HEK293 (cell line): ENCODE results near the gene SOX2.

Source experiments
- CTCF ChIA-PET: fragments of 350-600 bp; formaldehyde crosslinking; extraction: SDS; loops from one replicate; lab custom pipeline; 2021; ENCODE audit warnings: antibody characterized with exemption; lab: Yijun Ruan, JAX
- POLR2A ChIA-PET: fragments of 300-600 bp; formaldehyde crosslinking; extraction: SDS; loops from one replicate; lab custom pipeline; 2020; ENCODE audit warnings: antibody characterized with exemption, inconsistent platforms; lab: Yijun Ruan, JAX
- H3K27ac ChIP-seq: fragments of 200-500 bp; sonication (Bioruptor generic); 2 replicates; pipeline ENCODE4 v1.5.1; 2014; ENCODE audit warnings: low read depth, low read length, control low read depth, inconsistent platforms; ENCODE audit errors: extremely low read depth
- H3K36me3 ChIP-seq, 2 experiments: fragments of 200-500 bp in 1 of 2; sonication (Bioruptor generic) in 1 of 2; 1 replicate in 1 of 2; 2 replicates in 1 of 2; pipeline ENCODE4 v1.5.1; 2014 to 2017; ENCODE audit warnings: inconsistent platforms in 2 of 2, low read length in 2 of 2; ENCODE audit not compliant: control insufficient read depth in 2 of 2, insufficient read depth in 1 of 2
- H3K4me1 ChIP-seq: fragments of 200-500 bp; sonication (Bioruptor generic); 2 replicates; pipeline ENCODE4 v1.5.1; 2014; ENCODE audit warnings: mild to moderate bottlenecking, low read length, inconsistent platforms; ENCODE audit not compliant: control insufficient read depth, insufficient read depth
- H3K4me3 ChIP-seq: 2 replicates; pipeline ENCODE4 v1.5.1; 2011; ENCODE audit warnings: low read depth, mild to moderate bottlenecking, control low read depth, low read length, moderate library complexity
- H3K9me3 ChIP-seq: fragments of 200-500 bp; sonication (Bioruptor generic); 2 replicates; pipeline ENCODE4 v1.5.1; 2014; ENCODE audit warnings: low read depth, low read length, inconsistent platforms; ENCODE audit not compliant: control insufficient read depth, insufficient read depth
- BCL6B ChIP-seq: fragments of 450-650 bp; formaldehyde crosslinking; IDR thresholded peaks from 2 replicates; pipeline ENCODE4 v1.5.1; 2017; ENCODE audit warnings: missing biosample characterization, missing genetic modification characterization
- GLIS2 ChIP-seq: fragments of 450-650 bp; formaldehyde crosslinking; IDR thresholded peaks from 2 replicates; pipeline ENCODE4 v1.5.1; 2016; ENCODE audit warnings: missing biosample characterization, missing genetic modification characterization
- HOXA7 ChIP-seq: sonication (generic); formaldehyde crosslinking; IDR thresholded peaks from 2 replicates; pipeline ENCODE4 v1.8.1; 2022; ENCODE audit warnings: missing genetic modification reagents, borderline replicate concordance
- ZBTB10 ChIP-seq: fragments of 450-650 bp; formaldehyde crosslinking; IDR thresholded peaks from 2 replicates; pipeline ENCODE4 v1.5.1; 2016; ENCODE audit warnings: missing biosample characterization, missing genetic modification characterization
- ZBTB26 ChIP-seq: fragments of 450-650 bp; formaldehyde crosslinking; optimal IDR thresholded peaks from 2 replicates; pipeline ENCODE3; 2016; ENCODE audit warnings: missing biosample characterization, mild to moderate bottlenecking, missing genetic modification characterization
- ZEB2 ChIP-seq: fragments of 450-650 bp; formaldehyde crosslinking; IDR thresholded peaks from 2 replicates; pipeline ENCODE4 v1.5.1; 2016; ENCODE audit warnings: missing biosample characterization, missing genetic modification characterization
- ZFP37 ChIP-seq: fragments of 450-650 bp; formaldehyde crosslinking; IDR thresholded peaks from 2 replicates; pipeline ENCODE4 v1.5.1; 2016; ENCODE audit warnings: missing biosample characterization, missing genetic modification characterization
- ZNF10 ChIP-seq: fragments of 450-650 bp; formaldehyde crosslinking; IDR thresholded peaks from 2 replicates; pipeline ENCODE4 v1.5.1; 2017; ENCODE audit warnings: missing biosample characterization, missing genetic modification characterization
- ZNF184 ChIP-seq: fragments of 450-650 bp; IDR thresholded peaks from 2 replicates; pipeline ENCODE4 v1.5.1; 2018; ENCODE audit warnings: missing biosample characterization, mild to moderate bottlenecking, missing genetic modification characterization
- ZNF214 ChIP-seq: fragments of 450-650 bp; formaldehyde crosslinking; IDR thresholded peaks from 2 replicates; pipeline ENCODE4 v1.5.1; 2017; ENCODE audit warnings: missing biosample characterization, mild to moderate bottlenecking, missing genetic modification characterization, borderline replicate concordance
- ZNF26 ChIP-seq: fragments of 450-650 bp; formaldehyde crosslinking; IDR thresholded peaks from 2 replicates; pipeline ENCODE4 v1.5.1; 2016; ENCODE audit warnings: missing biosample characterization, missing genetic modification characterization
- ZNF488 ChIP-seq: fragments of 450-650 bp; formaldehyde crosslinking; IDR thresholded peaks from 2 replicates; pipeline ENCODE4 v1.5.1; 2016; ENCODE audit warnings: missing biosample characterization, missing genetic modification characterization
- ZNF529 ChIP-seq: fragments of 450-650 bp; formaldehyde crosslinking; IDR thresholded peaks from 2 replicates; pipeline ENCODE4 v1.5.1; 2017; ENCODE audit warnings: missing genetic modification characterization, missing biosample characterization; ENCODE audit not compliant: insufficient replicate concordance
- ZNF549 ChIP-seq: fragments of 450-650 bp; IDR thresholded peaks from 2 replicates; pipeline ENCODE4 v1.5.1; 2018; ENCODE audit warnings: missing biosample characterization, missing genetic modification characterization, mild to moderate bottlenecking, inconsistent platforms, moderate library complexity
- ZNF555 ChIP-seq: fragments of 450-650 bp; formaldehyde crosslinking; conservative IDR thresholded peaks from 2 replicates; pipeline ENCODE4 v1.5.1; 2017; ENCODE audit warnings: missing biosample characterization, mild to moderate bottlenecking, missing genetic modification characterization, inconsistent platforms
- ZNF623 ChIP-seq: fragments of 450-650 bp; formaldehyde crosslinking; IDR thresholded peaks from 2 replicates; pipeline ENCODE4 v1.5.1; 2016; ENCODE audit warnings: missing biosample characterization, missing genetic modification characterization
- ZNF707 ChIP-seq: fragments of 450-650 bp; formaldehyde crosslinking; IDR thresholded peaks from 2 replicates; pipeline ENCODE4 v1.5.1; 2016; ENCODE audit warnings: missing biosample characterization, missing genetic modification characterization
- ZNF830 ChIP-seq: fragments of 450-650 bp; IDR thresholded peaks from 2 replicates; pipeline ENCODE4 v1.5.0; 2018; ENCODE audit warnings: missing biosample characterization, missing genetic modification characterization, low read depth, mild to moderate bottlenecking, moderate library complexity
- ZSCAN18 ChIP-seq: fragments of 450-650 bp; formaldehyde crosslinking; IDR thresholded peaks from 2 replicates; pipeline ENCODE4 v1.5.1; 2016; ENCODE audit warnings: missing biosample characterization, missing genetic modification characterization

The SOX2 gene

GRCh38 chr3:181735911-181736310 is 24.2 kb downstream of the SOX2 start (continued):
- no peak for TF ChIP-seq ZBTB10 (tag by site-specific recombination)
- no peak for TF ChIP-seq ZEB2
- TF ChIP-seq BCL6B (tag by site-specific recombination): no peak
- TF ChIP-seq ZNF549 (tag by site-specific recombination): no peak
- no peak for TF ChIP-seq ZSCAN18 (tag by site-specific recombination)
- no peak for TF ChIP-seq ZNF555 (tag by site-specific recombination)
- no peak for TF ChIP-seq ZNF10 (tag by site-specific recombination)

GRCh38 chr3:181738551-181738950 is 26.8 kb downstream of the SOX2 start:
- Histone ChIP-seq H3K4me3 (no peak overlapping the region), H3K36me3 (no peaks in the 10 kb centered on the region), H3K27ac (no peak overlapping the region), H3K9me3 (no peaks in the 10 kb centered on the region), H3K4me1 (no peaks in the 10 kb centered on the region)
- POLR2A ChIA-PET: interaction anchor here (0.6 kb wide), 1 partner anchor 920 kb away, joined by 3 read pairs; no protein-coding TSS in a partner anchor
- no peak for TF ChIP-seq ZNF707 (tag by site-specific recombination)
- TF ChIP-seq ZNF26 (tag by site-specific recombination): no peak
- no peak for TF ChIP-seq ZNF623 (tag by site-specific recombination)
- TF ChIP-seq HOXA7 (CRISPR knock-in tag): no peak
- TF ChIP-seq ZNF184 (tag by site-specific recombination): no peak
- TF ChIP-seq ZNF214 (tag by site-specific recombination): no peak
- TF ChIP-seq ZBTB26 (tag by site-specific recombination): no peak
- no peak for TF ChIP-seq ZNF488 (tag by site-specific recombination)
- TF ChIP-seq GLIS2 (tag by site-specific recombination): no peak
- TF ChIP-seq ZNF529 (tag by site-specific recombination): no peak
- TF ChIP-seq ZFP37 (tag by site-specific recombination): no peak
- TF ChIP-seq ZNF830 (tag by site-specific recombination): no peak
- CTCF ChIA-PET: no interaction called here
